Activated CD4-positive, alpha-beta T cell treated with anti-CD3 and anti-CD28 coated beads for 36 hours (primary cell): ENCODE results near the gene KRT6A. TPM values are rescaled to one million over a fixed set of nuclear protein-coding genes. Genes with fewer than 3 reads are reported as not detected.
"Not testable (repeated sequence)": the region's sequence is repeated elsewhere in the genome, so short reads cannot be mapped to it uniquely, and the experiment has no call there.

Experiments used
- ATAC-seq: fragments of 200-7000 bp; cut with Tn5 transposase; one replicate; pipeline ENCODE4 v1.10.0; 2021; ENCODE audit warnings: mild to moderate bottlenecking, moderate library complexity
- CTCF ChIA-PET: fragments of 350-600 bp; sonication (Branson Sonifier 250); formaldehyde crosslinking; loops from one replicate; lab custom pipeline; 2021; ENCODE audit warnings: antibody characterized with exemption; lab: Charles Lee
- POLR2A ChIA-PET: fragments of 350-600 bp; sonication (Branson Sonifier 250); formaldehyde crosslinking; loops from one replicate; lab custom pipeline; 2021; ENCODE audit warnings: antibody characterized with exemption, inconsistent platforms; lab: Charles Lee
- DNase-seq: peaks from one replicate; pipeline ENCODE4 v3.0.0-alpha.2; 2020
- H3K27ac Mint-ChIP-seq: one replicate; pipeline ENCODE4 v1.8.0; 2021; ENCODE audit warnings: mixed read lengths
- H3K27me3 Mint-ChIP-seq: one replicate; pipeline ENCODE4 v1.8.0; 2021; ENCODE audit warnings: mixed read lengths
- H3K36me3 Mint-ChIP-seq: one replicate; pipeline ENCODE4 v1.8.0; 2021; ENCODE audit warnings: low read depth, mixed read lengths
- H3K4me1 Mint-ChIP-seq: one replicate; pipeline ENCODE4 v1.8.0; 2021; ENCODE audit warnings: mixed read lengths
- H3K4me3 Mint-ChIP-seq: one replicate; pipeline ENCODE4 v1.8.0; 2021; ENCODE audit warnings: mild to moderate bottlenecking, moderate library complexity, mixed read lengths
- H3K9me3 Mint-ChIP-seq: one replicate; pipeline ENCODE4 v1.8.0; 2021; ENCODE audit warnings: low read depth, mixed read lengths
- intact Hi-C, 2 experiments: fragments of 100-400 bp; cut with DNase I in 1 of 2; cut with micrococcal nuclease in 1 of 2; formaldehyde crosslinking; loops; one replicate each; pipeline versions ENCODE4 v1.14.2 to v1.15.1; 2022 to 2024; cut with DNase I, micrococcal nuclease
- total RNA-seq, 2 experiments: library from RNA; stranded (reverse); gene quantifications; one replicate each; pipeline ENCODE4 v1.2.3, GENCODE V29; 2021

The KRT6A gene
- total RNA-seq, 2 experiments from 2014 or later, result not detected

GRCh38 chr12:52498946-52499345 is 5.9 kb upstream of the KRT6A start:
- DNase-seq (no peak), ATAC-seq (no peak)
- no peaks in the 10 kb centered on the region for H3K4me1 Mint-ChIP-seq
- intact Hi-C loops, result no loop called here
- ChIA-PET POLR2A (no interaction called here), CTCF (interaction anchor here (1.2 kb wide), 1 partner anchor 10 kb away, joined by 7 read pairs; no protein-coding TSS in a partner anchor)
- no peaks in the 10 kb centered on the region for H3K36me3 Mint-ChIP-seq
- peaks cover 1% of the 10 kb centered on the region for H3K27me3 Mint-ChIP-seq
- H3K9me3 Mint-ChIP-seq, result no peaks in the 10 kb centered on the region
- H3K27ac Mint-ChIP-seq, result no peak overlapping the region
- H3K4me3 Mint-ChIP-seq, result no peak overlapping the region

GRCh38 chr12:52497975-52498374 is 4.9 kb upstream of the KRT6A start:
- no peak for DNase-seq
- H3K4me1 Mint-ChIP-seq, result no peaks in the 10 kb centered on the region
- no peak overlapping the region for H3K27ac Mint-ChIP-seq
- intact Hi-C loops, result no loop called here
- H3K4me3 Mint-ChIP-seq, result no peak overlapping the region
- ChIA-PET POLR2A (no interaction called here), CTCF (no interaction called here)
- H3K36me3 Mint-ChIP-seq, result no peaks in the 10 kb centered on the region
- no peaks in the 10 kb centered on the region for H3K9me3 Mint-ChIP-seq
- ATAC-seq, result no peak
- H3K27me3 Mint-ChIP-seq, result peaks cover 3% of the 10 kb centered on the region

- no peak overlapping the region for H3K27ac Mint-ChIP-seq
- H3K36me3 Mint-ChIP-seq, result no peaks in the 10 kb centered on the region
- no peaks in the 10 kb centered on the region for H3K9me3 Mint-ChIP-seq
- ChIA-PET POLR2A (no interaction called here), CTCF (interaction anchor here (1.3 kb wide), 1 partner anchor 123 kb away, joined by 3 read pairs; no protein-coding TSS in a partner anchor)
- intact Hi-C loops, result no loop called here
- H3K4me3 Mint-ChIP-seq, result no peak overlapping the region
- H3K4me1 Mint-ChIP-seq, result no peaks in the 10 kb centered on the region
- peaks cover 6% of the 10 kb centered on the region for H3K27me3 Mint-ChIP-seq
- ATAC-seq (no peak), DNase-seq (no peak)
These were observed 3.6 kb upstream of the KRT6A start for GRCh38 chr12:52496590-52497071.

- intact Hi-C loops, result no loop called here
- no peaks in the 10 kb centered on the region for H3K9me3 Mint-ChIP-seq
- CTCF ChIA-PET, result interaction anchor here (1.3 kb wide), 1 partner anchor 123 kb away, joined by 3 read pairs; no protein-coding TSS in a partner anchor
- H3K4me3 Mint-ChIP-seq, result no peak overlapping the region
- H3K27me3 Mint-ChIP-seq, result peaks cover 6% of the 10 kb centered on the region
- ATAC-seq (no peak), DNase-seq (no peak)
- H3K4me1 Mint-ChIP-seq, result no peaks in the 10 kb centered on the region
- H3K27ac Mint-ChIP-seq, result no peak overlapping the region
- POLR2A ChIA-PET, result no interaction called here
- no peaks in the 10 kb centered on the region for H3K36me3 Mint-ChIP-seq
These were observed 3.0 kb upstream of the KRT6A start for GRCh38 chr12:52496054-52496453.

- CTCF ChIA-PET, result no interaction called here
- POLR2A ChIA-PET, result no interaction called here
- no peaks in the 10 kb centered on the region for H3K4me1 Mint-ChIP-seq
- ATAC-seq (no peak), DNase-seq (no peak)
- H3K27ac Mint-ChIP-seq, result no peak overlapping the region
- no peak overlapping the region for H3K4me3 Mint-ChIP-seq
- H3K9me3 Mint-ChIP-seq, result no peaks in the 10 kb centered on the region
- H3K36me3 Mint-ChIP-seq, result no peaks in the 10 kb centered on the region
- peaks cover 6% of the 10 kb centered on the region for H3K27me3 Mint-ChIP-seq
- intact Hi-C loops, result no loop called here
These were observed 2.3 kb upstream of the KRT6A start for GRCh38 chr12:52495389-52495788.

GRCh38 chr12:52494518-52494917 is 1.5 kb upstream of the KRT6A start:
- CTCF ChIA-PET, result interaction anchor here (1.2 kb wide), 1 partner anchor 151 kb away, joined by 3 read pairs; no protein-coding TSS in a partner anchor
- intact Hi-C loops, result no loop called here
- H3K36me3 Mint-ChIP-seq, result no peaks in the 10 kb centered on the region
- no peaks in the 10 kb centered on the region for H3K4me1 Mint-ChIP-seq
- POLR2A ChIA-PET, result no interaction called here
- ATAC-seq (no peak), DNase-seq (no peak)
- no peak overlapping the region for H3K4me3 Mint-ChIP-seq
- H3K27ac Mint-ChIP-seq, result no peak overlapping the region
- H3K27me3 Mint-ChIP-seq, result peaks cover 6% of the 10 kb centered on the region
- no peaks in the 10 kb centered on the region for H3K9me3 Mint-ChIP-seq

GRCh38 chr12:52494100-52494499 is 1.0 kb upstream of the KRT6A start:
- Mint-ChIP-seq H3K27me3 (peaks cover 6% of the 10 kb centered on the region), H3K36me3 (no peaks in the 10 kb centered on the region), H3K4me3 (no peak overlapping the region), H3K4me1 (no peaks in the 10 kb centered on the region), H3K27ac (no peak overlapping the region), H3K9me3 (no peaks in the 10 kb centered on the region)
- ChIA-PET POLR2A (no interaction called here), CTCF (interaction anchor here (1.2 kb wide), 1 partner anchor 151 kb away, joined by 3 read pairs; no protein-coding TSS in a partner anchor)
- no peak for ATAC-seq
- DNase-seq, result no peak
- intact Hi-C loops, result no loop called here

- H3K4me1 Mint-ChIP-seq, DNase-seq, CTCF ChIA-PET, H3K27ac Mint-ChIP-seq, H3K27me3 Mint-ChIP-seq, ATAC-seq, POLR2A ChIA-PET, H3K9me3 Mint-ChIP-seq, intact Hi-C loops, H3K36me3 Mint-ChIP-seq, H3K4me3 Mint-ChIP-seq: not testable (repeated sequence)
These were observed 652 bp downstream of the KRT6A start for GRCh38 chr12:52492405-52492804.

GRCh38 chr12:52491495-52491894 is 1.6 kb downstream of the KRT6A start:
- H3K4me1 Mint-ChIP-seq, H3K9me3 Mint-ChIP-seq, H3K4me3 Mint-ChIP-seq, CTCF ChIA-PET, H3K36me3 Mint-ChIP-seq, intact Hi-C loops, ATAC-seq, POLR2A ChIA-PET, DNase-seq, H3K27ac Mint-ChIP-seq: not testable (repeated sequence)
- peaks cover 11% of the 10 kb centered on the region for H3K27me3 Mint-ChIP-seq

- H3K27me3 Mint-ChIP-seq, result peaks cover 27% of the 10 kb centered on the region
- DNase-seq (no peak), ATAC-seq (no peak)
- no peak overlapping the region for H3K4me3 Mint-ChIP-seq
- H3K36me3 Mint-ChIP-seq, result no peaks in the 10 kb centered on the region
- POLR2A ChIA-PET, result no interaction called here
- peaks cover 12% of the 10 kb centered on the region for H3K9me3 Mint-ChIP-seq
- H3K27ac Mint-ChIP-seq, result no peak overlapping the region
- CTCF ChIA-PET, result interaction anchor here (0.7 to 1.0 kb wide), 2 partner anchors 11 to 389 kb away, joined by 3 to 7 read pairs; no protein-coding TSS in a partner anchor
- intact Hi-C loops, result no loop called here
- H3K4me1 Mint-ChIP-seq, result no peaks in the 10 kb centered on the region
These were observed 4.3 kb downstream of the KRT6A start for GRCh38 chr12:52488736-52489135.

GRCh38 chr12:52487744-52488443 is 5.2 kb downstream of the KRT6A start:
- intact Hi-C loops, H3K36me3 Mint-ChIP-seq, H3K4me3 Mint-ChIP-seq, H3K4me1 Mint-ChIP-seq, POLR2A ChIA-PET, ATAC-seq, DNase-seq, H3K27ac Mint-ChIP-seq: not testable (repeated sequence)
- Mint-ChIP-seq H3K9me3 (peaks cover 12% of the 10 kb centered on the region), H3K27me3 (peaks cover 31% of the 10 kb centered on the region)
- CTCF ChIA-PET, result interaction anchor here (1.0 kb wide), 1 partner anchor 12 kb away, joined by 7 read pairs; no protein-coding TSS in a partner anchor

GRCh38 chr12:52487211-52487610 is 5.8 kb downstream of the KRT6A start:
- CTCF ChIA-PET, result no interaction called here
- peaks cover 34% of the 10 kb centered on the region for H3K27me3 Mint-ChIP-seq
- H3K4me3 Mint-ChIP-seq, result no peak overlapping the region
- POLR2A ChIA-PET, result no interaction called here
- H3K9me3 Mint-ChIP-seq, result peaks cover 12% of the 10 kb centered on the region
- intact Hi-C loops, result no loop called here
- no peak for ATAC-seq
- H3K27ac Mint-ChIP-seq, result no peak overlapping the region
- H3K4me1 Mint-ChIP-seq, result no peaks in the 10 kb centered on the region
- DNase-seq, result no peak
- H3K36me3 Mint-ChIP-seq, result no peaks in the 10 kb centered on the region
